Astrocyte (in vitro differentiated cells and primary cell): Measurements from ENCODE around the gene PDLIM7. TPM values are rescaled to one million over a fixed set of nuclear protein-coding genes. Genes with fewer than 3 reads are reported as not detected.

Experiments
- DNase-seq: peaks from one replicate; pipeline ENCODE4 v3.0.0-alpha.2; 2010; ENCODE audit warnings: low read depth
- FAIRE-seq: peaks from 2 replicates; lab custom pipeline; 2011; peaks lifted over from hg19 to GRCh38; lab: Jason Lieb, UNC
- H2AFZ ChIP-seq: 2 replicates; pipeline ENCODE4 v1.6.0; 2012; ENCODE audit warnings: low read depth, low read length, inconsistent platforms
- H3K27ac ChIP-seq: 2 replicates; pipeline ENCODE4 v1.5.1; 2011; ENCODE audit warnings: low read depth, low read length, inconsistent platforms
- H3K27me3 ChIP-seq: 2 replicates; pipeline ENCODE4 v1.6.0; 2011; ENCODE audit warnings: low read length, inconsistent platforms; ENCODE audit not compliant: insufficient read depth
- H3K36me3 ChIP-seq: 2 replicates; pipeline ENCODE4 v1.5.1; 2011; ENCODE audit warnings: low read length, inconsistent platforms; ENCODE audit not compliant: insufficient read depth
- H3K4me1 ChIP-seq: 2 replicates; pipeline ENCODE4 v1.5.1; 2011; ENCODE audit warnings: low read length, inconsistent platforms; ENCODE audit not compliant: insufficient read depth
- H3K4me2 ChIP-seq: 2 replicates; pipeline ENCODE4 v1.6.0; 2012; ENCODE audit warnings: low read length, inconsistent platforms
- H3K4me3 ChIP-seq: 2 replicates; pipeline ENCODE4 v1.5.1; 2011; ENCODE audit warnings: low read depth, mild to moderate bottlenecking, low read length, inconsistent platforms; ENCODE audit not compliant: insufficient read depth
- H3K79me2 ChIP-seq: 2 replicates; pipeline ENCODE4 v1.6.0; 2012; ENCODE audit warnings: mild to moderate bottlenecking, low read length, inconsistent platforms; ENCODE audit not compliant: insufficient read depth
- H3K9ac ChIP-seq: 2 replicates; pipeline ENCODE4 v1.6.0; 2012; ENCODE audit warnings: mild to moderate bottlenecking, low read length, inconsistent platforms
- H3K9me3 ChIP-seq: 2 replicates; pipeline ENCODE4 v1.5.1; 2012; ENCODE audit warnings: low read depth, mild to moderate bottlenecking, low read length, inconsistent platforms; ENCODE audit not compliant: insufficient read depth
- H4K20me1 ChIP-seq: 2 replicates; pipeline ENCODE4 v1.6.0; 2012; ENCODE audit warnings: low read length, inconsistent platforms; ENCODE audit not compliant: insufficient read depth
- H3K27ac Mint-ChIP-seq: one replicate; pipeline ENCODE4 v1.8.0; 2021; ENCODE audit warnings: mild to moderate bottlenecking, mixed read lengths; ENCODE audit not compliant: unreplicated experiment
- H3K27me3 Mint-ChIP-seq: one replicate; pipeline ENCODE4 v1.8.0; 2021; ENCODE audit warnings: low read depth, mixed read lengths; ENCODE audit not compliant: unreplicated experiment
- H3K36me3 Mint-ChIP-seq: one replicate; pipeline ENCODE4 v1.8.0; 2021; ENCODE audit warnings: low read depth, mixed read lengths; ENCODE audit not compliant: unreplicated experiment
- H3K4me1 Mint-ChIP-seq: one replicate; pipeline ENCODE4 v1.8.0; 2021; ENCODE audit warnings: low read depth, mixed read lengths; ENCODE audit not compliant: unreplicated experiment
- H3K4me3 Mint-ChIP-seq: one replicate; pipeline ENCODE4 v1.8.0; 2021; ENCODE audit warnings: mild to moderate bottlenecking, moderate library complexity, mixed read lengths; ENCODE audit not compliant: unreplicated experiment
- H3K9me3 Mint-ChIP-seq: one replicate; pipeline ENCODE4 v1.8.0; 2021; ENCODE audit warnings: mild to moderate bottlenecking, mixed read lengths; ENCODE audit not compliant: unreplicated experiment
- EZH2 ChIP-seq: IDR thresholded peaks from 2 replicates; pipeline ENCODE4 v1.6.1; 2012; ENCODE audit warnings: mild to moderate bottlenecking, low read length, inconsistent platforms; ENCODE audit not compliant: insufficient read depth
- total RNA-seq: library from RNA; stranded (reverse); gene quantifications from 2 replicates; pipeline ENCODE4 v1.2.1, GENCODE V29; 2021
- TF ChIP-seq, protein P1 (sequence below): IDR thresholded peaks from 2 replicates; pipeline ENCODE4 v1.5.1; 2011; ENCODE audit warnings: low read depth, mild to moderate bottlenecking, inconsistent platforms, low read length, moderate library complexity; ENCODE audit not compliant: insufficient read depth

Gene PDLIM7
- total RNA-seq, 1 donor from 2014 or later = 590 TPM

DNA sequence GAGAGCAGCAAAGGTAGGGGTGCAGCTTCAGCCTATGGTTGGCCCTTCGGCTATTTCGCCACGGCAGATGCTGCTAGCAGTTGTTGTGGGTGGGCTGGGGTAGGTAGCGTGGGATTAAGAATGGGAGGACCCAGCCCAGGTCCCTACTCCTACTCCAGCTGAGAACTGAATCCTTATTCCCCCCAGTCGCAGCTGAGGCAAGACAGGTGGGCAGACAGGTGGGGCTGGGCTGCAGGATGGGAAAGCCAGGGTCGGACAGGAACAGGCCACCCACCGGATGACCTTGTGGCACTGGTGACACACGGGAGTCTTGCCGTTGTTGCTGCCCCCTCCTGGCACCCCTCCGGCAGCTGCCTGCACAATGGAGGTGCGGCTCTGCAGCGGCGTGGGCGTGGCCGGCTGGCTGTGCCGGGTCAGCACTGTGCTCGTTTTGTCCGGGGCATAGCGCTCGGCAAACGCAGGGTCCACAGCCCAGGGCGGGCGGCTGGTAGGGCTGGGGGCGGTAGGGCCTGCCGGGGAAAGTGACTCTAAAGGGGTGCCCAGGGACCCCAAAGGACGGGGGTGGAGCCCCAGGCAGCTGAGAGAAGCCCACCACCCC is 8.2 kb downstream of the PDLIM7 start:
- Mint-ChIP-seq H3K9me3 (no peaks in the 10 kb centered on the region), H3K27ac (peak overlapping the region; percentile 18), H3K4me3 (peak overlapping the region; percentile 45), H3K27me3 (no peaks in the 10 kb centered on the region), H3K4me1 (peaks cover 46% of the 10 kb centered on the region), H3K36me3 (peaks cover 26% of the 10 kb centered on the region)
- no peak overlapping the region for H2AFZ ChIP-seq
- no peak overlapping the region for H3K27ac ChIP-seq
- peaks cover 93% of the 10 kb centered on the region for H4K20me1 ChIP-seq
- peak overlapping the region; percentile 55 for H3K4me2 ChIP-seq
- peaks cover 62% of the 10 kb centered on the region for H3K4me1 ChIP-seq
- no peaks in the 10 kb centered on the region for H3K27me3 ChIP-seq
- no peak overlapping the region for H3K4me3 ChIP-seq
- DNase-seq (no peak), FAIRE-seq (no peak)
- peak overlapping the region; percentile 16 for H3K9ac ChIP-seq
- TF ChIP-seq, protein P1, sequence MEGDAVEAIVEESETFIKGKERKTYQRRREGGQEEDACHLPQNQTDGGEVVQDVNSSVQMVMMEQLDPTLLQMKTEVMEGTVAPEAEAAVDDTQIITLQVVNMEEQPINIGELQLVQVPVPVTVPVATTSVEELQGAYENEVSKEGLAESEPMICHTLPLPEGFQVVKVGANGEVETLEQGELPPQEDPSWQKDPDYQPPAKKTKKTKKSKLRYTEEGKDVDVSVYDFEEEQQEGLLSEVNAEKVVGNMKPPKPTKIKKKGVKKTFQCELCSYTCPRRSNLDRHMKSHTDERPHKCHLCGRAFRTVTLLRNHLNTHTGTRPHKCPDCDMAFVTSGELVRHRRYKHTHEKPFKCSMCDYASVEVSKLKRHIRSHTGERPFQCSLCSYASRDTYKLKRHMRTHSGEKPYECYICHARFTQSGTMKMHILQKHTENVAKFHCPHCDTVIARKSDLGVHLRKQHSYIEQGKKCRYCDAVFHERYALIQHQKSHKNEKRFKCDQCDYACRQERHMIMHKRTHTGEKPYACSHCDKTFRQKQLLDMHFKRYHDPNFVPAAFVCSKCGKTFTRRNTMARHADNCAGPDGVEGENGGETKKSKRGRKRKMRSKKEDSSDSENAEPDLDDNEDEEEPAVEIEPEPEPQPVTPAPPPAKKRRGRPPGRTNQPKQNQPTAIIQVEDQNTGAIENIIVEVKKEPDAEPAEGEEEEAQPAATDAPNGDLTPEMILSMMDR = no peak
- TF ChIP-seq EZH2 = no peak
- peaks cover 88% of the 10 kb centered on the region for H3K79me2 ChIP-seq
- H3K36me3 ChIP-seq = peaks cover 57% of the 10 kb centered on the region
- H3K9me3 ChIP-seq = no peaks in the 10 kb centered on the region

DNA sequence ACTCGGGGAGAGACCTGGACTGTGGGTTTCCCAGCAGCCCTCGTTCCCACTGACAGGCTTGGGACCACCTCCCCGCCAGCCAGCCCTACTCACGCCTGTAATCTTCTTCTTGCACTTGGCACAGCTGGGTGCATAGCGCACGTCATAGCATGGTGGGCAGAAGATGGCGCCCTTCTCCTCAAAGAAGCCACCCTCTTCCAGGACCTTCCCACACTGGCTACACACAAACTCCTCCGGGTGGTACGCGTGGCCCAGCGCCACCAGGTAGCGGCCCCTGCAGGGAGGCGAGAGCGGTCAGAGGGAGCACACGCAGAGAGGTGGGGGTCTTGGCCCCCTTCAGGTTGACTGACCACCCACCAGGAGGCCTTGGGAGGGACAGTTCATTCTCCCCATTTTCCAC is 9.4 kb downstream of the PDLIM7 start:
- Histone ChIP-seq H3K4me3 (no peak overlapping the region), H3K4me1 (peaks cover 58% of the 10 kb centered on the region), H3K27me3 (no peaks in the 10 kb centered on the region), H3K79me2 (peaks cover 80% of the 10 kb centered on the region), H3K9ac (no peak overlapping the region), H3K9me3 (no peaks in the 10 kb centered on the region), H3K27ac (no peak overlapping the region), H4K20me1 (peaks cover 93% of the 10 kb centered on the region), H3K4me2 (no peak overlapping the region), H2AFZ (no peak overlapping the region), H3K36me3 (peaks cover 47% of the 10 kb centered on the region)
- TF ChIP-seq, protein P1 = no peak
- TF ChIP-seq EZH2 = no peak
- DNase-seq = no peak
- no peak for FAIRE-seq
- Mint-ChIP-seq H3K36me3 (peaks cover 34% of the 10 kb centered on the region), H3K9me3 (no peaks in the 10 kb centered on the region), H3K27ac (no peak overlapping the region), H3K27me3 (no peaks in the 10 kb centered on the region), H3K4me3 (peak overlapping the region; percentile 66), H3K4me1 (peaks cover 45% of the 10 kb centered on the region)

DNA sequence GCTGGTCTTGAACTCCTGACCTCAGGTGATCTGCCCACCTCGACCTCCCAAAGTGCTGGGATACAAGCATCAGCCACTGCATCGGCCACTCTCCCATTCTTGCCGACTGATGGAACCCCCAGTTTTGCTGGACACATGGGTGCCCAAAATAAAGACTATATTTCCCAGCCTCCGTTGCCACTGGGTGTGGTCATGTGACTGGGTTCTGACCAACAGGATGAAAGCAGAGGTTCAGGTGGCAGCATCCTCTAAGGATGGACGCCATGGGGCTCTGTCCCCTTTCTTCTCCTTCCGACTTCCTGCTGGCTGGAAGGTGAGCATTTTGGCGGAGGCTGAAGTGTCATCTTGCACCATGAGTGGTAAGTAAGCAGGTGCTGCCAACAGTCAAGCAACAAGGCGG is 10.3 kb downstream of the PDLIM7 start:
- H3K36me3 ChIP-seq = peaks cover 44% of the 10 kb centered on the region
- Mint-ChIP-seq H3K4me3 (peak overlapping the region; percentile 65), H3K36me3 (peaks cover 35% of the 10 kb centered on the region), H3K9me3 (no peaks in the 10 kb centered on the region), H3K4me1 (peaks cover 47% of the 10 kb centered on the region), H3K27ac (peak overlapping the region; percentile 62), H3K27me3 (no peaks in the 10 kb centered on the region)
- DNase-seq = no peak
- H2AFZ ChIP-seq = no peak overlapping the region
- H3K27me3 ChIP-seq = no peaks in the 10 kb centered on the region
- TF ChIP-seq EZH2 = no peak
- TF ChIP-seq, protein P1 = no peak
- no peak overlapping the region for H3K9ac ChIP-seq
- H3K27ac ChIP-seq = no peak overlapping the region
- H3K4me1 ChIP-seq = peaks cover 53% of the 10 kb centered on the region
- H3K4me2 ChIP-seq = no peak overlapping the region
- H3K9me3 ChIP-seq = no peaks in the 10 kb centered on the region
- peaks cover 93% of the 10 kb centered on the region for H4K20me1 ChIP-seq
- H3K4me3 ChIP-seq = no peak overlapping the region
- no peak for FAIRE-seq
- H3K79me2 ChIP-seq = peaks cover 71% of the 10 kb centered on the region
